SK-N-MC (cell line): ENCODE data around the gene NCOA1.

Experiments
- EZH2 ChIP-seq: fragments of 200-600 bp; sonication (generic); IDR thresholded peaks from one replicate; pipeline ENCODE4 v1.6.1; 2017; ENCODE audit warnings: antibody characterized with exemption
- POLR2AphosphoS5 ChIP-seq: IDR thresholded peaks from 2 replicates; pipeline ENCODE4 v1.6.1; 2012; ENCODE audit warnings: mild to moderate bottlenecking, low read depth, low read length, borderline replicate concordance

DNA sequence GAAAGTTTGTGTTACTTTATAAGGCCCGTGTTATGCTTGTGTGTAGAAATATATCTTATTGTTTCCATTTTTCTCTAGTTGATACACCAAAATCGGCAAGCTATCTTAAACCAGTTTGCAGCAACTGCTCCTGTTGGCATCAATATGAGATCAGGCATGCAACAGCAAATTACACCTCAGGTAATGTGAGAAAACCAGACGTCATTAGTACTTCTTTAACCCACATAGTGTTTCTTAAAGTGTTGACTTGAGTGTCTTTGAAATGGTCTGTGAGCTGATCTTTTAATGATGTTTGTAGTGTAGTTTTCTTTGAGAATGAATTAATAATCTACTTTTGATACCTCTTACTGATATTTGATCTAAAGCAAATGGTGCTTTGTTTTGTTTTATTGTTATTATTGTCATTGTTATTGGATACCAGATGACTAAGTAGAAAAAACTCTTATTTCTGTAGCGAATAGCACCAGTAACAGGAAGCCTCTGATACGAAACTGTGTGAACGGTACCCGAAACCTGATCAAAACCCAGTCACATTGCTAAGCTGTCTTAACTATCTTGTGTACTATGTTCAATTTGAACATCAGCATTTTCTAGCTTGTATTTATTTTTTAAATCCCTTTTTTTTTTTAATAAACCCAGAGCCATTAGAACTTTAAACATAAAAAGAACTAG lies 248.4 kb downstream of the NCOA1 start:
- TF ChIP-seq POLR2AphosphoS5, result no peak
- no peak for TF ChIP-seq EZH2
